Stimulated activated CD4-positive, alpha-beta T cell treated with anti-CD3 and anti-CD28 coated beads, TNF-alpha, amount 100 ng/mL, for 4 hours (primary cell): ENCODE data around the gene TTC4.
"Not testable (repeated sequence)": the region's sequence is repeated elsewhere in the genome, so short reads cannot be mapped to it uniquely, and the experiment has no call there.

Source experiments
- DNase-seq, 3 experiments: peaks; one replicate each; pipeline ENCODE4 v3.0.0-alpha.2; 2020; ENCODE audit warnings: low read depth in 3 of 3

TTC4 gene

GRCh38 chr1:54748094-54748835, 32.6 kb downstream of the TTC4 start:
- no peak for DNase-seq

DNA sequence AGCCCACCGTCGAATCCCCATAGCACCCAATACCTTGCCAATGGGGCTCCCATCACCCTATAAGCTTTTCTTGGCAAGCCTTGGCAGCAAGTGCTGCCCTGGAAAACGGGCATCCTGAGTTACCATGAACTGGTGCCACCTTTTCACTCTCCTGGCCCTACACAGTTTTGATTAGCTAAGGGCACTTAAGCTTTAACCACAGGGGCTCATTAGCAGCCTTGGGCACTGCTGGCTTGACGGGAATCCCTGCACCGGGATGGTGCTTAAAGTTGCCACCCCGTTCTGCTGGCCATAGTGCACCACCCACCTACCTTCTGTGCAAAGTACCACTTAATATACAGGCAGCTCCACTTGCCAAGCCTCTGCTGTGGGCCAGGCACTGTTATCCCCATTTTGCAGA, 34.9 kb downstream of the TTC4 start:
- no peak for DNase-seq

DNA sequence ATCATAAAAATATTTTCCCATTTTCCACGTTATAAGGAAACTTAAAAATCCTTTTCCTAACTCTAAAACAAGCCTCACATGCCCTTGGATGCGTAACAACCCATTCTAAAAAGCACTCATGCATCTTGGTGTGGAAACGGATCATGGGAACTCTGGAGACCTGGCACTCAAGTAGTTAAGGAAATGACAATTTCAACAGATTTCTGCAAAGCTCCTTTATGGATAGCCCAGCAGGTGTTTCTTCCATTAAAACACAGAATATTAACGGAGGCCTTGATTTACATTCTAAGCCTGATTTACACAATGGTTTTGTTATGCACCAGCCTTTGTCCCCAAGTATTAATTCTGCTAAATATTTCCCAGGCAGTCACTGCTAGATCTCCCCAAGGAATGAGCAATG, 35.8 kb downstream of the TTC4 start:
- no peak for DNase-seq

- DNase-seq: no peak
These were observed 38.4 kb downstream of the TTC4 start for GRCh38 chr1:54754045-54754444.

- DNase-seq: no peak
These were observed 39.0 kb downstream of the TTC4 start for GRCh38 chr1:54754486-54755285.

DNA sequence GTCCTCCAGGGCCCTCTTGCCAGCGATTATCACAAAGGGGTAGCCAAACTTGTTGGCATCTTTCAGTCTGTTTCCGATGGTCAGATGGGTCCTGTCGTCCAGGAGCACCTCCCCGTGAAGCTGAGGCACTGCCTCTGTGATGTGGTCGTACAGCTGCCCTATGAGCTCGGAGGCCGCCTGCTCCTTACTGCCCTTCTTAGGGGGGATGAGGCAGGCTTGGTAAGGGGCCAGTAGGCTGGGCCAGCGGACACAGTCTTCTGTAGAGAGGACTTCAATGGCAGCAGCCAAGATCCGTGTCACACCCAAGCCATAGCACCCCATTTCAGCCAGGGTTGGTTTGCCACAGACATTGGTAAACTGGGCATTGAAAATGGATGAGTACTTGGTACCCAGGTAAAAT, 42.2 kb downstream of the TTC4 start:
- DNase-seq: no peak

DNA sequence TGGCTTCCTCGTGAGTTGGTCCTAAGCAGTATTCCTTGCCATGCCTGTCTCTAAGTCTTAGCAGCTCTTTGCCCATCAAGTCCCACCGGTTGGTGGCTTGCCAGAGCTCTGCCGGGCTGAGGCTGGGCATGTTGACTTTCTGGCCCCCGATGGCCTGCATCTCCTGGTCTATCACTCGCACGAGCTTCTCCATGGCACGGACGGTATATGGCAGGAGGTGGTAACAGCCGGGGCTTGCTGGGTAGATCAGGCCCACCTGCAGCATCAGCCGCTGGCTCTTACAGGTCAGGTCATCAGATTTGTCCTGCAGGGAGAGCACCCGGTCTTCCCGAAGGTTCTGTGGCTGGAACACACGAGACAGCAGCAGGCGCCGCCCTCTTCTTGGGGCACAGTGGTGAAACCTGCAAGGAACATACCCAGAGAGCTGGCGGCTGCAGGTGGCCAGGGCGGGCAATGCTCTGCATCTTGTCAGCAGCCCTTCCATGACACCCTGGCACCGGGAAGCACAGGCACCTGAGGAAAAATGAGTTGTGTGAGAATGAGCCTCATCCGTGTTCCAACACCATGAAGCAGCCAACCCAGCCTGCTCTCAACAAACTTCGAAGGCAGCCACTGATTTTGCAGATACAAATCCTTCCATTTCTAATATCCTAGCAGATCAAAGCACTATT, 43.2 kb downstream of the TTC4 start:
- no peak for DNase-seq

- no peak for DNase-seq
These were observed 48.1 kb downstream of the TTC4 start for GRCh38 chr1:54763816-54764132.

GRCh38 chr1:54764133-54764921, 48.7 kb downstream of the TTC4 start, which contains the start of gene PARS2:
PARS2 (minus strand) TSS chr1:54764523; CDS start chr1:54759161, 5,362 bp downstream.
- peak; percentile 92 to 93 (median 92) for DNase-seq

DNA sequence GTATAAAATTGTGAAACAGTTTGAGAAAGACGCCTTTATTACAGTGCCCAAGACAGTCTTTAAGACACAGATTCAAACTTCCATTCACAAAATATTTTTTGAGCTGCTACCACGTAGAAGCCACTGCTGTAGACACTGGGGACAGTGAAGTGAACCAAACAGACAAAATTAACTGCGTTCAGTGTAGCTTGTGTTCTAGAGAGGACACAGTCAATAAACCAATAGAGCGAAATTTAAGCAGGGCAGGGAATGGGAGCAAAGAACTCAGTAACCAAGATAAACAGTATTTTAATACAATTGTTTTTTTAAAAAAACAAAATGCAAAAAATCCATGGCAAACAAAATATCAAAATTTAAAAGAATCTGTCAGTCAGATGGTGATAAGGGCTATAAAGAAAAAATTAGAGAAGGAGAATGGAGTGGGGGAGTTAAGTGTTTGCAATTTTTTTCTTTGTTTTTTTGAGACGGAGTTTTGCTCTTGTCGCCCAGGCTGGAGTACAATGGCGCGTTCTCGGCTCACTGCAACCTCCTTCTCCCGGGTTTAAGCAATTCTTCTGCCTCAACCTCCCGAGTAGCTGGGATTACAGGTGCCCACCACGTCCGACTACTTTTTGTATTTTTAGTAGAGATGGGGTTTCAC, 49.4 kb downstream of the TTC4 start:
- DNase-seq: no peak

GRCh38 chr1:54766726-54767125, 51.1 kb downstream of the TTC4 start:
- DNase-seq: no peak

DNA sequence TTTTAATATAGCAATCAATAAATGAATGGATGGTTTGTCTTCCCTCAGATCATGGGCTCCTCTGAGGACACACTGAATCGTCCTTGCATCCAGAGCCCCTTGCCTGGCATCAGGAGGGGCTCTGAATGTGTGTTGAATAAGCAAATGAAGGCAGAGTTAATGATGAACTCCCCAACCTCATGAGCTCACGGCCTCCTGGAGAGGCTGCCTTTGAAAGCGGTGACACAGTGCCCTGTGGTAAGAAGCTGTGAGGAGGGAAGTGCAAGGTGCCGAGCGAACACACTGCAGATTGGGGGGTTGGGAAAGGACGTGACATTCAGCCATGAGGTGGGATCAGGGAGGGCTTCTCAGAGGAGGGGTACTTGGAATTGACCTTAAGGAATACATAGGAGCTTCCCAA, 51.9 kb downstream of the TTC4 start:
- DNase-seq: no peak

- DNase-seq: no peak
These were observed 52.4 kb downstream of the TTC4 start for GRCh38 chr1:54768093-54768492.

DNA sequence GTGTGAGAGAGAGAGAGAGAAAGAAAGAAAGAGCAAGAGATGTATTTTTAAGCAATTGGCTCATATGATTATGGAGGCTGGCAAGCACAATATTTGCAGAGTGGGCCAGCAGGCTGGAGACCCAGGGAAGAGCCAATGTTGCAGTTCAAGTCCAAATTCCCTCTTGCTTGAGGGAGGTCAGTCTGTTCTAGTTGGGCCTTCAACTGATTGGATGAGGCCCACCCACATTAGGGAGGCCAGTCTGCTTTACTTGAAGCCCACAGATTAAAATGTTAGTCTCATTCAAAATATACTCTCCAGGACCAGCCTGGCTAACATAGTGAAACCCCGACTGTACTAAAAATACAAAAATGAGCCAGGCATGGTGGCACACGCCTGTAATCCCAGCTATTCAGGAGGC, 57.3 kb downstream of the TTC4 start:
- DNase-seq: no peak

GRCh38 chr1:54774820-54775498, 59.3 kb downstream of the TTC4 start:
- DNase-seq: no peak

- not testable (repeated sequence) for DNase-seq
These were observed 60.4 kb downstream of the TTC4 start for GRCh38 chr1:54775828-54776721.

DNA sequence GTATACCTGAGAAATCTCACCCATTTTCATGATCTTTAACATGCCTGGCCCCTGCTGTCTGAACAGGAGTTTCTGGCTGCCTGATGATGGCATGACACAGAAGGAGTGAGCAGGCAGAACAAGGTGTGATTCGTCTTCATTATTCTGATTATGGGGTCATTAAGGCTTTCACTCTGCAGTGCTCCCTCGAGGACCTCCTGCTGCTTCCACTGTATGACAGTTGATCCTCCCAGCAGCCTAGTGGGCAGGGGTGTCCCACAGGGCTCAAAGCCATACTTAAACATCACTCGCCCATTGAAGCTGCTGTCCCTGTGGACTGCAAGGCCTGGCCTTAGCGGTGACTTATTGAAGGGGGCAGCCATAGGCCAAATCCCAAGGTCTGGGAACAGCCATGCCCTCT, 61.4 kb downstream of the TTC4 start:
- no peak for DNase-seq

DNA sequence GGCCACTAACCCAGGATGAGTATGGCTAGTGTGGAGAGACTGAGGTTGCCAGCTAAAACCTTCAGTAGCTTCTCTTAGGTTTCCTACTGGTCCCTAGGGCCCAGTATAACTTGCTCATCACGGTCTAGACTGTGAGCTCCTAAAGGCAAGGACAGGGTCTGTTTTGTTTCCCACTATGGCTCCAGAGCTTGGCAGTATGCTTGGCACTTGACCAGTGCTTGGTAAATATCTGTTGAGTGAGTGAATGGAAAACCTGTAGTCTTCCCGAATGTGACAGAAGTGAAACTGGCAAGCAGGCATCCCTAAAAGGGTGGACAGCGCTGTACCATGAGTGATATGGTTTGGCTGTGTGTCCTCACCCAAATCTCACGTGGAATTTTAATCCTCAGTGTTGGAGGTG, 61.8 kb downstream of the TTC4 start:
- no peak for DNase-seq

DNA sequence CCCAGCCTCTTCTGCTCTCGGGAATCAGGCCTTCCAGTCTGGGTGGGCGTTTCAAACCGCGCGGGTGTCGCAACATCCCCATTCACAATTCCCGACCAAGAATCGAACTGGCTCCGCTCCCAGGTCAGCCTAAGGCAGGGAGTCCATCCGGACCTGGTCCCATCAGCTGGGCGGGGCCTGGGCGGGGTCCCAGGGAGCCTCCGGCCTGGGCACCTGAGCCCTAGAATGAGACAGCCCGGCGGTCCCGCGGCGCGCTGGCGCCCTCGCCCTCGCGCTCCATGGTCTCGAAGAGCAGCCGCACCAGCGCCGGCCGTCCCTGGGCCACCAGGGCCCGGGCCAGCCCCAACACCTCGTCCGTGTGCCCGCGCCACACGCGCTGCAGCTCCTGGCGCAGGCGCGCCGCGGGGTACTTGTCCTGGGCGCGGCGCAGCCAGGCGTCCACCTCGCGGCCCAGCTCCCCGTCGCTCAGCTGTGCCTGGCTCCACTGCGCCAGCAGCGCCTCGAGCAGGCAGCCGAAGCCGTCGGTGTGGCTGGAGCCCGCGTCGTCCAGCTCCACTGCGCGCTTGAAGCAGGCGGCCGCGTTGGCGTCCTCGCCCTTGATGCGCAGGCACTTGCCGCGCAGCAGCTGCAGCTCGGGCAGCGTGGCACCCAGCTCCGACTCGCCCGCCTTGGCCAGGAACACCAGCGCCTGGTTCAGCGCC, 65.5 kb downstream of the TTC4 start:
- DNase-seq: no peak
